ENCODE data around the gene RNF112. TPM values are rescaled to one million over a fixed set of nuclear protein-coding genes. Genes with fewer than 3 reads are reported as not detected.
A peak's percentile ranks its signal among the peaks of the same experiment; 100 is the strongest.

Gene RNF112
- polyA plus RNA-seq, 4 donors, result 1.1 to 5.6 (median 2.2) TPM

DNA sequence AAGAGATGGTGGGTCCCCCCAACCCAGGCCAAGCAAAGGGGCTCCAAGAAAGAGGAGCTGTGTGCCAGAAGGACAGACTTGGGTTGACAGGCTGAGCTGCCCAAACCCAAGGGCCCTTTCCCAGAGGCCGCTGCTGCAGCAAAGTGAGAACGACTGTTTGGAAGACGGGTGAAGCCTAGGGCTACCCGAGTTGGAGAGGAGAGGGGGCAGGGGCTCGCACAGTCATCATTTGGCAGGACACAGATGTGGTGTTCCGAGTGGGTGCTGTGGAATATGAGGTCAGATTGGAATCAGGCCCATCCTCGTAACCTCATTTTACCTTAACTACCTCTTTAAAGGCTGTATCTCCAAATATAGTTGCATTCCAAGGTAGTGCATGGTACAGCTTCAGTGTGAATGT lies 18.7 kb upstream of the RNF112 start:
- WGBS, 3 donors, result 84 to 87% (median 87%) methylated on average over 7 of the region's 7 CpGs
- H3K36me3 ChIP-seq (ENCODE audit: control insufficient read depth in 3 of 3, insufficient read depth in 2 of 3, low read depth in 1 of 3, low read length in 3 of 3), result peaks cover 0 to 4% (median 0%) of the 10 kb centered on the region in 3 donors
- H3K4me1 ChIP-seq (ENCODE audit: control insufficient read depth in 3 of 3, insufficient read depth in 2 of 3, low read depth in 1 of 3, low read length in 2 of 3), result peaks cover 7 to 22% (median 12%) of the 10 kb centered on the region in 3 donors
- no peaks in the 10 kb centered on the region for H3K27me3 ChIP-seq (ENCODE audit: control insufficient read depth in 3 of 3, insufficient read depth in 3 of 3, low read length in 3 of 3)
- H3K27ac ChIP-seq (ENCODE audit: low read depth in 1 of 3, low read length in 2 of 3), result no peak overlapping the region
- DNase-seq (no peak), FAIRE-seq (no peak)
- no peaks in the 10 kb centered on the region for H3K9me3 ChIP-seq (ENCODE audit: control insufficient read depth in 2 of 2, insufficient read depth in 1 of 2, low read depth in 1 of 2, low read length in 1 of 2)
- H3K4me3 ChIP-seq (ENCODE audit: low read depth in 1 of 3, low read length in 3 of 3), result no peak overlapping the region

DNA sequence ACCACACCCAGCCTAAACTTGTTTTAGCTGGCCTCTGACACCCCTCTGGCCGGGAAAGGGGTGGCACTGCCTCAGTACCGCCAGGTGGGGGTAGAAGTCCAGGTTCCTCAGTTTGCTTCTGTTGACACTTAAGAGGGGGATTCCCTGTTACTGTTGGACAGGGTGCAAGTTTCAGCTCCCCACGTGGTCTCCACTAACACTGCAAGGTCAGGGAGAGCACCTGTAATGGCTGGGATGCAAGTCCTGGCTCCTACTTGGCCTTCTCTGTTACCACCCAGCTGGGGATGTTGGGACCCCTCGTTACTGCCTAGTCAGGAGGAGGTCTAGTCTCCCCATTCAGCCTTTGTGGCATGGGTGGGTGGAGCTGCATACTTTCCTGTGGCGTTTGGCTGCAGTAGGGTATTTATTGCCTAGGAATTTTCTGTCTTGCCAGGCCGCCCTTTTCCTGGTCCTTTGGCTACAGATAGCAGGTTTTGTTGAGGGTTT lies 13.4 kb upstream of the RNF112 start:
- Histone ChIP-seq H3K36me3 (ENCODE audit: control insufficient read depth in 3 of 3, insufficient read depth in 2 of 3, low read depth in 1 of 3, low read length in 3 of 3) (no peaks in the 10 kb centered on the region), H3K27me3 (ENCODE audit: control insufficient read depth in 3 of 3, insufficient read depth in 3 of 3, low read length in 3 of 3) (no peaks in the 10 kb centered on the region), H3K4me3 (ENCODE audit: low read depth in 1 of 3, low read length in 3 of 3) (no peak overlapping the region), H3K4me1 (ENCODE audit: control insufficient read depth in 3 of 3, insufficient read depth in 2 of 3, low read depth in 1 of 3, low read length in 2 of 3) (peaks cover 6 to 15% (median 12%) of the 10 kb centered on the region in 3 donors), H3K9me3 (ENCODE audit: control insufficient read depth in 2 of 2, insufficient read depth in 1 of 2, low read depth in 1 of 2, low read length in 1 of 2) (no peaks in the 10 kb centered on the region), H3K27ac (ENCODE audit: low read depth in 1 of 3, low read length in 2 of 3) (peak overlapping the region in 2 of 3 donors; percentile 60 to 80)
- WGBS, 3 donors, result 20 to 49% (median 34%) methylated on average over 6 of the region's 6 CpGs
- DNase-seq (no peak), FAIRE-seq (no peak)

GRCh38 chr17:19398301-19399181 lies 12.5 kb upstream of the RNF112 start:
- no peak overlapping the region for H3K4me3 ChIP-seq (ENCODE audit: low read depth in 1 of 3, low read length in 3 of 3)
- no peaks in the 10 kb centered on the region for H3K27me3 ChIP-seq (ENCODE audit: control insufficient read depth in 3 of 3, insufficient read depth in 3 of 3, low read length in 3 of 3)
- H3K4me1 ChIP-seq (ENCODE audit: control insufficient read depth in 3 of 3, insufficient read depth in 2 of 3, low read depth in 1 of 3, low read length in 2 of 3), result peaks cover 6 to 15% (median 12%) of the 10 kb centered on the region in 3 donors
- H3K9me3 ChIP-seq (ENCODE audit: control insufficient read depth in 2 of 2, insufficient read depth in 1 of 2, low read depth in 1 of 2, low read length in 1 of 2), result no peaks in the 10 kb centered on the region
- peak overlapping the region in 2 of 3 donors; percentile 60 to 80 for H3K27ac ChIP-seq (ENCODE audit: low read depth in 1 of 3, low read length in 2 of 3)
- DNase-seq (peak; percentile 50 to 68), FAIRE-seq (no peak)
- WGBS, 3 donors, result 43 to 53% (median 50%) methylated on average over 2 of the region's 2 CpGs
- no peaks in the 10 kb centered on the region for H3K36me3 ChIP-seq (ENCODE audit: control insufficient read depth in 3 of 3, insufficient read depth in 2 of 3, low read depth in 1 of 3, low read length in 3 of 3)

GRCh38 chr17:19399750-19400450 lies 11.1 kb upstream of the RNF112 start:
- Histone ChIP-seq H3K4me1 (ENCODE audit: control insufficient read depth in 3 of 3, insufficient read depth in 2 of 3, low read depth in 1 of 3, low read length in 2 of 3) (peaks cover 6 to 15% (median 12%) of the 10 kb centered on the region in 3 donors), H3K4me3 (ENCODE audit: low read depth in 1 of 3, low read length in 3 of 3) (no peak overlapping the region), H3K9me3 (ENCODE audit: control insufficient read depth in 2 of 2, insufficient read depth in 1 of 2, low read depth in 1 of 2, low read length in 1 of 2) (no peaks in the 10 kb centered on the region), H3K27ac (ENCODE audit: low read depth in 1 of 3, low read length in 2 of 3) (no peak overlapping the region), H3K36me3 (ENCODE audit: control insufficient read depth in 3 of 3, insufficient read depth in 2 of 3, low read depth in 1 of 3, low read length in 3 of 3) (no peaks in the 10 kb centered on the region), H3K27me3 (ENCODE audit: control insufficient read depth in 3 of 3, insufficient read depth in 3 of 3, low read length in 3 of 3) (no peaks in the 10 kb centered on the region)
- WGBS, 3 donors, result 78 to 89% (median 80%) methylated on average over 3 of the region's 3 CpGs
- FAIRE-seq (no peak), DNase-seq (no peak)

DNA sequence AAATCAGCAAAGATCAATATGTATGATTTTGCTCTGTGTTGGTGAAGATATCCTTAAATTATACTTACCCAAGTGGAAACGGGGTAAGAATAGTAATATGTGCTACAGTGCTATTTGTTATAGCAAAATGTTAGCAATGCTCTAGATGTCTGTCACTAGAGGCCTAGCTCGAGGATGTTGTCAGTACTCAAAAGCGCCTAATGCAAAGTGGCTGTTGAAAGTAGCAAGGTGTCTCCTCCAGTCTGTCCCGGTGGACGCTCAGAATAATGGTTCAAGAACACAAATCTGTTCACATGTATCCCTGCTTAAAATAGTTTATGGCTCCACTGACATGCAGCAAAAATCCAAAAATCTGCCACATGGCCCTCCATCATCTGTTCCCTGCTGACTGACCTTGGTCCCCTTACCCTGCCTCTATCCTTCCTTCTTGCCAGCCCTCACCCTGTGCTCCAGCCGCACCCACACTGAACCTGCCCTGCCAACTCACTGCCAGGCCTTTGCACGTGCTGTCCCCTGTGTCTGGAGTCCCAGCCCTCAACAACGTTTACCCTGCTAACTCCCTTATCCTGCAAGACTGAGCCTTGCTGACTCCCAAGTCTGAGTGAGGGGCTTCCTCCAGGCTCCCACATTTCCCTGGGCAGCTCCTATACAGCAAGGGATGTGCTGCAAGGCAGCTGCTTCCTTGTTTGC lies 9.6 kb upstream of the RNF112 start:
- peaks cover 6 to 15% (median 12%) of the 10 kb centered on the region in 3 donors for H3K4me1 ChIP-seq (ENCODE audit: control insufficient read depth in 3 of 3, insufficient read depth in 2 of 3, low read depth in 1 of 3, low read length in 2 of 3)
- FAIRE-seq, result no peak
- no peaks in the 10 kb centered on the region for H3K36me3 ChIP-seq (ENCODE audit: control insufficient read depth in 3 of 3, insufficient read depth in 2 of 3, low read depth in 1 of 3, low read length in 3 of 3)
- H3K27ac ChIP-seq (ENCODE audit: low read depth in 1 of 3, low read length in 2 of 3), result no peak overlapping the region
- WGBS, 3 donors, result 60 to 74% (median 67%) methylated on average over 8 of the region's 8 CpGs
- no peak overlapping the region for H3K4me3 ChIP-seq (ENCODE audit: low read depth in 1 of 3, low read length in 3 of 3)
- H3K9me3 ChIP-seq (ENCODE audit: control insufficient read depth in 2 of 2, insufficient read depth in 1 of 2, low read depth in 1 of 2, low read length in 1 of 2), result no peaks in the 10 kb centered on the region
- H3K27me3 ChIP-seq (ENCODE audit: control insufficient read depth in 3 of 3, insufficient read depth in 3 of 3, low read length in 3 of 3), result no peaks in the 10 kb centered on the region
- peak in 1 of 2 donors; percentile 55 for DNase-seq

DNA sequence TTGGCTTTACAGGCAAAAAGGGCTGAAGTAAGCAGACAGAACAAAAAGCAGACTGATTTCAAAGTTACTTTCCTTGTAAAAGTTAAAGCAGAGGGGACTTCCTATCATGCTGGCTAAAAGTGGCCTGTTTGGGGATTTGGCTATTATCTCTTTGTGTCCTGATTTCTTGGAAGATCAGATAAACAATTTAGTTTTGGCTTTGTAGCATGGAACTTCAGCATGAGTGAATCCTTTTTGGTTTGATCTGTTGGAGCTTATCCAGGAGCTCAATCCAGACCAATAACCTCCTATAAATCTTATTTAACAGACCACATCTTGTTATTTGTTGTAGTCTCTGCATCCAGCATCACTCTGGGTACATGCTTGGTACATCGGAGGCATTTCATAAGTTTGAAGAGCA lies 8.9 kb upstream of the RNF112 start:
- H3K4me1 ChIP-seq (ENCODE audit: control insufficient read depth in 3 of 3, insufficient read depth in 2 of 3, low read depth in 1 of 3, low read length in 2 of 3), result peaks cover 6 to 15% (median 12%) of the 10 kb centered on the region in 3 donors
- DNase-seq (no peak), FAIRE-seq (no peak)
- H3K36me3 ChIP-seq (ENCODE audit: control insufficient read depth in 3 of 3, insufficient read depth in 2 of 3, low read depth in 1 of 3, low read length in 3 of 3), result no peaks in the 10 kb centered on the region
- 78 to 100% (median 88%) methylated on average over 1 of the region's 1 CpG for WGBS, 3 donors
- no peaks in the 10 kb centered on the region for H3K27me3 ChIP-seq (ENCODE audit: control insufficient read depth in 3 of 3, insufficient read depth in 3 of 3, low read length in 3 of 3)
- H3K27ac ChIP-seq (ENCODE audit: low read depth in 1 of 3, low read length in 2 of 3), result no peak overlapping the region
- no peaks in the 10 kb centered on the region for H3K9me3 ChIP-seq (ENCODE audit: control insufficient read depth in 2 of 2, insufficient read depth in 1 of 2, low read depth in 1 of 2, low read length in 1 of 2)
- H3K4me3 ChIP-seq (ENCODE audit: low read depth in 1 of 3, low read length in 3 of 3), result no peak overlapping the region

DNA sequence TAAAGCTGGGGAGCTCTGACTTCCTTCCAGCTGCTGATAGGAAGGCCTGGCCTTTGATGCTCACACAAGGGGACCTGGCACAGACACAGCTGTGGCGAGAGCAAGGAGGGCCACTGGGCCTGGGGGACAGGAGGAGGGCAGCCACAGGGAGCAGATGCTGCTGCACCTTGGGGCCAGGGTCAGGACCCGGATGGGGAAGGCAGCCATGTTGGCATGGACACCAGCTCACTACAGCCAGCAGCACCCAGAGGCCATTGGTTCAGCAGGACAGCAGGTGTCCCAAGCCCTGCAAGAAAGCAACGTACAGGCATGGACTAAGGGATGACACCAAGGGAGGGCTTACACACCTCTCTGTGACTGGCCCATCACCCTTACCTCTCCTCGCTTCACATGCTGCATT lies 8.0 kb upstream of the RNF112 start:
- no peaks in the 10 kb centered on the region for H3K27me3 ChIP-seq (ENCODE audit: control insufficient read depth in 3 of 3, insufficient read depth in 3 of 3, low read length in 3 of 3)
- H3K36me3 ChIP-seq (ENCODE audit: control insufficient read depth in 3 of 3, insufficient read depth in 2 of 3, low read depth in 1 of 3, low read length in 3 of 3), result no peaks in the 10 kb centered on the region
- no peak for DNase-seq
- no peak for FAIRE-seq
- H3K9me3 ChIP-seq (ENCODE audit: control insufficient read depth in 2 of 2, insufficient read depth in 1 of 2, low read depth in 1 of 2, low read length in 1 of 2), result no peaks in the 10 kb centered on the region
- no peak overlapping the region for H3K27ac ChIP-seq (ENCODE audit: low read depth in 1 of 3, low read length in 2 of 3)
- H3K4me1 ChIP-seq (ENCODE audit: control insufficient read depth in 3 of 3, insufficient read depth in 2 of 3, low read depth in 1 of 3, low read length in 2 of 3), result peaks cover under 1 to 10% (median 9%) of the 10 kb centered on the region in 3 donors
- 90 to 92% (median 91%) methylated on average over 4 of the region's 4 CpGs for WGBS, 3 donors
- no peak overlapping the region for H3K4me3 ChIP-seq (ENCODE audit: low read depth in 1 of 3, low read length in 3 of 3)

DNA sequence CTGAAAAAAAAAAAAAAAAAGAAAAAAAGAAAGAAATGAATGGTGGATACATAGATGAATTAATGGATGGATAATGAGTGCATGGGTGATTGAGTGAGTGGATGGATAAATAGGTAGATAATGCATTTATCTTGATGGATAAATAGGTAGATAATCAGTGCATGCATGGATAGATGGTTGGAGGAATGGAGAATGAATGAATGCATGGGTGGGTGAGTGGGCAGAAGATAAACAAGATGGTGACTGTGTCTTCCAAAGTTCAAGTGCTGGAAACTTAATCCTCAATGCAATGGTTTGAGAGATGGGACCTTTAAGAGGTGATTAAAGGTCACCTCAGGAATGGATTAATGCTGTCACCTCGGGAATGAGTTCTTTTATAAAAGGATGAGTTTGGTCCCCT lies 6.8 kb upstream of the RNF112 start:
- peaks cover 0 to under 1% (median 0%) of the 10 kb centered on the region in 3 donors for H3K27me3 ChIP-seq (ENCODE audit: control insufficient read depth in 3 of 3, insufficient read depth in 3 of 3, low read length in 3 of 3)
- H3K4me1 ChIP-seq (ENCODE audit: control insufficient read depth in 3 of 3, insufficient read depth in 2 of 3, low read depth in 1 of 3, low read length in 2 of 3), result peaks cover 0 to 2% (median 0%) of the 10 kb centered on the region in 3 donors
- no peaks in the 10 kb centered on the region for H3K36me3 ChIP-seq (ENCODE audit: control insufficient read depth in 3 of 3, insufficient read depth in 2 of 3, low read depth in 1 of 3, low read length in 3 of 3)
- no peaks in the 10 kb centered on the region for H3K9me3 ChIP-seq (ENCODE audit: control insufficient read depth in 2 of 2, insufficient read depth in 1 of 2, low read depth in 1 of 2, low read length in 1 of 2)
- H3K4me3 ChIP-seq (ENCODE audit: low read depth in 1 of 3, low read length in 3 of 3), result no peak overlapping the region
- 50 to 70% (median 52%) methylated on average over 1 of the region's 1 CpG for WGBS, 3 donors
- no peak overlapping the region for H3K27ac ChIP-seq (ENCODE audit: low read depth in 1 of 3, low read length in 2 of 3)
- DNase-seq (no peak), FAIRE-seq (no peak)

Measured in small intestine (tissue), 7 donors.